ENCODE results near the gene CYTH1.

The CYTH1 gene

GRCh38 chr17:78715000-78715771, 66.9 kb downstream of the CYTH1 start:
- no peak for DNase-seq (ENCODE audit: low spot score)

GRCh38 chr17:78714534-78714933, 67.5 kb downstream of the CYTH1 start:
- no peak for DNase-seq (ENCODE audit: low spot score)

- DNase-seq (ENCODE audit: low spot score) = no peak
Measured at GRCh38 chr17:78712043-78712442, 70.0 kb downstream of the CYTH1 start.

GRCh38 chr17:78710607-78711006, 71.5 kb downstream of the CYTH1 start:
- DNase-seq (ENCODE audit: low spot score) = no peak

- no peak for DNase-seq (ENCODE audit: low spot score)
Measured at GRCh38 chr17:78709751-78710181, 72.3 kb downstream of the CYTH1 start.

GRCh38 chr17:78709119-78709681, 72.9 kb downstream of the CYTH1 start:
- no peak for DNase-seq (ENCODE audit: low spot score)

- DNase-seq (ENCODE audit: low spot score) = peak; percentile 71
Measured at GRCh38 chr17:78708510-78708973, 73.5 kb downstream of the CYTH1 start.

- no peak for DNase-seq (ENCODE audit: low spot score)
Measured at GRCh38 chr17:78707923-78708322, 74.2 kb downstream of the CYTH1 start.

GRCh38 chr17:78707016-78707415, 75.1 kb downstream of the CYTH1 start:
- DNase-seq (ENCODE audit: low spot score) = no peak

GRCh38 chr17:78706271-78706915, 75.7 kb downstream of the CYTH1 start:
- no peak for DNase-seq (ENCODE audit: low spot score)

GRCh38 chr17:78705071-78705470, 77.0 kb downstream of the CYTH1 start:
- DNase-seq (ENCODE audit: low spot score) = no peak

GRCh38 chr17:78704594-78704993, 77.5 kb downstream of the CYTH1 start:
- DNase-seq (ENCODE audit: low spot score) = no peak

- no peak for DNase-seq (ENCODE audit: low spot score)
Measured at GRCh38 chr17:78697554-78698343, 84.3 kb downstream of the CYTH1 start.

GRCh38 chr17:78697122-78697521, 85.0 kb downstream of the CYTH1 start:
- DNase-seq (ENCODE audit: low spot score) = no peak

- no peak for DNase-seq (ENCODE audit: low spot score)
Measured at GRCh38 chr17:78696016-78696982, 85.8 kb downstream of the CYTH1 start.

- DNase-seq (ENCODE audit: low spot score) = no peak
Measured at GRCh38 chr17:78694805-78695531, 87.1 kb downstream of the CYTH1 start.

- DNase-seq (ENCODE audit: low spot score) = no peak
Measured at GRCh38 chr17:78693346-78694083, 88.6 kb downstream of the CYTH1 start.

- no peak for DNase-seq (ENCODE audit: low spot score)
Measured at GRCh38 chr17:78692460-78693010, 89.5 kb downstream of the CYTH1 start.

- DNase-seq (ENCODE audit: low spot score) = no peak
Measured at GRCh38 chr17:78689029-78689428, 93.0 kb downstream of the CYTH1 start.
